GM19238 (cell line): Measurements from ENCODE around the gene PIK3R6.
A peak's percentile ranks its signal among the peaks of the same experiment; 100 is the strongest.
"Not testable (repeated sequence)": the region's sequence is repeated elsewhere in the genome, so short reads cannot be mapped to it uniquely, and the experiment has no call there.

ENCODE experiments used
- DNase-seq: peaks from one replicate; pipeline ENCODE4 v3.0.0; 2011; ENCODE audit warnings: low spot score; ENCODE audit not compliant: insufficient read length

Gene PIK3R6

DNA sequence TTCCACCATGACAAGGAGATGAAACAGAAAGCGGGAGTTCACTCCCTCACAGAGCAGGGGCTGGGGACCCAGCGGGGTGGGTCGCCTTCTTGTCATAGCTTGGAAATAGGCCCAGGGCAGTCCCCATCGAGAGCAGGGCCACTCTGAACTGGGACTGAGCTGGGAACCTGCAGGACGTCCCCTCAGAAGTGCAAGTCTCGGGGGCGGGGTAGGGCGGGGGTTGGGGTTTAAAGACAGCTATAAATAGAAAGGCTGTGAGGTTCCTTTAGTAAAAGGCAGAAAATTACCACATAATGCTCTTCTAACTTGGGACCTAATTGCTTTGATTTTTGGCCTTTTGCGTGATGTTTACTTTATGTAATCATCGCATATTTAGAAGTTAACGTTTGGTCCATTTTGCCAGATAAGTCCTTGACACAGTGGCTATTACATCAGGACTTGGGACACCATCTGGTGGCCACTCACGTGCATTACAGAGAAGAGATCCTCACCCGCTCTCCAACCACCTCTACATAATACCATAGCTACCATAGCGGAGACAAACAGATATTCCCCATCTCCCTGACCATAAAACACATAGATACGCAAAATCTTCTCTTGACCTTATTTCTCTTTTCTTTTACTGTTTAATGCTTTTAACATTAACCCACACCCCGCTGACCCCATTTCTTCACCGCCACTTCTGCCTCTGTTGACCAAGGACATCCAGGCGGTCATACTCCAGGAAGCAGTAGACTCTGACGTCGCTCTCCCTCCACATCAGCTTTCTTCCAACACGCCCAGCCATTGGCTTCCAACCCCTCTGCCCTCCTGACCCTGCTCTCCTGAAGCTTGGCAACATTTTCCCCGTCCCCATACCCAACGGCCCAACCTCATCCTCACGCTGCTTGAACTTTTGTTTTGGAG, 27.5 kb upstream of the PIK3R6 start:
- peak; percentile 59 for DNase-seq

DNA sequence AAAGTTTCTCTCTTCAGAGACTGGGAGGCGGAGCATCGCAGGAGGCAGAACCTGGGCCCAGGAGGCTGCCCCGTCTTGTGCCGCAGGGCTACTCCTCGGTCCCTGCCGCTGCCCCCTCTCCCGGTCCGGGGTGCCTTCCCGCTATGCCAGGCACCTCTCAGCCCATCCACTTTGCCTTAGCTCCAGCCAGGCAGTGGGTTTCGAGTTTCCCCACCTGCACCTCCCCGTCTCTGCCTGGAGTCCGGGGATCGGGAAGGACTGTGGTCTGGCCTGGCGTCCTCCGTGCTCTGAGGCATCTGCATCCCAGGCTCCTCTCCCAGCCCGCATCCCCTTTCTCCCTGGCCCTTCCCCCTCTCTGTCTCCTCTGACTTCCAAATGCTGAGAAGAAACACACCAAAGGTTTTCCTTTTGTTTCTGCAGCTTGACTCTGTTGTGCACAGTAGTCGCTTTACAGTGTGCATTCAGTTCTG, 26.8 kb upstream of the PIK3R6 start:
- DNase-seq, result no peak

DNA sequence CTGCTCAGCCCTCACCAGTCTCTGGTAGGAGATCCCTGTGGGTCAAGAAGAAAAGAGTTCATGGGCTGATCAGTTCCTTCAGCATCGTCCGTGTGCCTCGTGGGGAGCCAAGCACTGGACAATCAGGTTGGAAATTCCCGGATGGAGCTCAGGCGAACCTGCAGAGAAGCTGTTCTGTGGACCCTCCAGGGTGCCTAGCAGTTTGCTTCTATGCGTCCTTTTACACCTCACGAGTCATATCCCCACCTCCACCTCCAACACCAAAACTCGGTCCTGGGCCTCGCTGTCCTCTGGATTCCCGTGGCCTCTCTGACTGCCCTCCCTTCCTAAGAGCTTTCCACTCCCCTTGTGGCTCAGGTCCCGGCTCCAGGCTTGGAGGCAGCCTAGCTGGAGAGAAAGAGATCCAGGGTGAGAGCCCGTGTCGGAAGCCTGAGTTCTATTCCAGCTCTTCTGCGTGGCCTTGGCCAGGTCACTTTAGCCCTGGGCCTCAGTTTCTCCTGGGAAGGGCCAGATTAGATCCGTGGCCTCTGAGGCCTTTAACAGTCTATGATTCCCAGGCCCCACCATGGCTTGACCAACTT, 26.2 kb upstream of the PIK3R6 start:
- DNase-seq, result no peak

DNA sequence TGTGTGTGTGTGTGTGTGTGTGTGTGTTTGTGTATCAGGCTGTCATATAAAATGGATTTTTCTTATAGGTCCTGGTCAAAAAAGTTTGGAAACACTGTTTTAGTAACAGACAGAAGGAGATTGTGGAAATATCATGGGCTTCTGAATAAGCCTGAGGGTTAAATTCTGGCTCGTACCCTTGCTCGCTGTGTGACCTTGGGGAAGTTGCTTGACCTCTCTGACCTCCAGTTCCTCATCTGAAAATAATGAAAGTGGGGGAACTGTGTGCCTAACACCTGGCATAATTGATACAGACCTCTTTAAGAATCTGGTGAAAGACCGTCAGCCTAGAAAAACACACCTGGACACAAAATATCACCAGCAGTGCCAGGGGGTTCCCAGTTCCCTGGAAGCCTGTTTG, 25.6 kb upstream of the PIK3R6 start:
- DNase-seq, result no peak

DNA sequence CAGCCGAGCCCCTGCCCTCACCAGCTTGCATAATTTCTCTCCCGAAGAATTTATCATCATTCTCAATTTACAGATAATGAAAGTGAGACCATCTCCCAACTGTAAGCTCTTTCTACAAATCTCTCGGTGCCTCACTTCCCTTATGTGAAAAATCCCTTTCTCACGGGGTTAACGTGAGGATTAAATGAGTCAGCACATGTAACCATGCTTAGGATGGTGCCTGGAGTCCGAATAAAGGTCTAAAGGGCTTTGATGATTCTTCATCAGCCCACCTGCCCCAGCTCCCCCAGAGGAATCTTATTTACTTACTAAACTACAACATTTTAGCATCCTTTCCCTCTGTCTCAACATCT, 24.8 kb upstream of the PIK3R6 start:
- DNase-seq, result peak; percentile 54

DNA sequence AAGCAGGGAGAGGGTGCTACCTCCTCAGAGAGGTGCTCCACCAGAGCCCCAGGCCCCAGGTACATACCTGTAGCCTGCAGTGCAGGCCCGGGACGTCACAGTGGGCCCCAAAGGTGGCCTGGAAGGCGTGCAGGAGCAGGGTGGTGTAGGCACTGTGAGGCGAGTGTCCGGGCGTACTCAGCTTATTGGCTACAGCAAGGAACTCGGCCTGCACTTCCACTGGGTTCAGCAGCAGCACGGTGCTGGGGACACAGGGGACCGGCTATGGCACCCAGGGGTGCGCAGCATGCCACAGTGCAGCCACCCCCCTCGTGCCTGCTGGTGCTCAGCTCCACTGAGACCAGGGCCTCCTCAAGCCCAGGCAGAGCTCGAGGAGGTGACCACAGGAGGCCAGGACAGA, 23.2 kb upstream of the PIK3R6 start:
- no peak for DNase-seq

DNA sequence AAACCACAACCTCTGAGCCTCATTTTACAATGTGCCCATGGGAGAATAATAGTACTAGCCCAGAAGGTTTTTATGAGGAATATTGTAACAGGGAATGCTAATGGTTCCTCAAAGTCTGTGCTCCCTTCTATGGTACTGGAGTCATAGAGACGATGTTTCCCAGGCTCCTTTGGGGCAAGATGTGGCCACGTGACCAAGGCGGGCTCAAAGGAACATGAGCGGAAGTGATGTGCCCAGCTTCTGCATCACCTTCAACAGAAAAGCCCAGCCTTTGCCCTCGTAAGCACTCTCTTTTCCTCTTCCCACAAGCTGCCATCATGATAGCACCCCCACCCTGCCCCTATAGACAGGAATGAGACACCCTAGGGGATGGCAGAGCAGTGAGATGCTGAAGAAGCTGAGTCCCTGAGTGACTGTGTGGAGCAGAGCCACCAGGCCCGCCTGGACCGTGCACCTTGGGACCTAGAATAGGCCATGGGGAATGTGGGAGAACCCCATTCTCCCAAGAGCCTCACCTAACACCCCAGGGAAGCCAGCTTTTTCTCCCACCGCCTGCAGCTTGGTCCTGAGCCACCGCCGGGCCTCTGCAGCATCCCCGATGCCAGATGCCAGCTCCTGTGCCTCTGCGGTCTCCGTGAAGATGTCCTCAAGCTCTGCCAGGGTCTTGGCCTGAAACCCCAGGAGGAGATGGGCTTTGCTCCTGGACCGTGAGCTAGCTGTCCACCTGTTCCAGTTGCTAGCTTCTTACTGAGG, 22.2 kb upstream of the PIK3R6 start:
- DNase-seq, result no peak

DNA sequence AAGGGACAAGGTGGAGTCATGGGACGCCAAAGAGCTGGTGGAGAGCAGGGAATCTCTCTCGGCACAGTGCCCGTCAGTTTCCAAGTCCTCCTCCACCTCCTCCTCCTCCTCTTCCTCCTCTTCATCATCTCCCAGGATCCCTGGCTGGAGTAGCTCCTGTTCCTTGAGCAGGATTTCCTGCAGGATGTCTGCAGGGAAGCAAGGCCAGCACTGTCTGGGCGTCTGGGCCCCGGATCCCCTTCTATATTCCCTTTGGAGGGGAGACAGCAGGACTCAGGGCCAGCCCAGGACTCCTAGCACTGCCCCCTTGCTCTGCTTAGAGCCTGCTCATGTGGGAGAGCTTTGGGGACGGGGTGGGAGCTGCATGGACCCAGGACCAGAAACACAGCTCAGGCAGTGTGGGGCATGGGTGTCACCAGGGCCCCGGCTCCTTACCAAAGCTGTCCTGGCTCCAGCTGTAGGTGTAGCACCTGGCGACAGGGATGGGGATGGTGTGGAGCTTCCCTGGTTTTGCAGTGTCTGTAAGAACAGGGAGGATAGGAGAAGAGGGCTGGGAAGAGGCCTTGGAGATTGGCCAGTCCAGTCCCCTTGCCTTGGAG, 21.3 kb upstream of the PIK3R6 start:
- DNase-seq, result no peak

DNA sequence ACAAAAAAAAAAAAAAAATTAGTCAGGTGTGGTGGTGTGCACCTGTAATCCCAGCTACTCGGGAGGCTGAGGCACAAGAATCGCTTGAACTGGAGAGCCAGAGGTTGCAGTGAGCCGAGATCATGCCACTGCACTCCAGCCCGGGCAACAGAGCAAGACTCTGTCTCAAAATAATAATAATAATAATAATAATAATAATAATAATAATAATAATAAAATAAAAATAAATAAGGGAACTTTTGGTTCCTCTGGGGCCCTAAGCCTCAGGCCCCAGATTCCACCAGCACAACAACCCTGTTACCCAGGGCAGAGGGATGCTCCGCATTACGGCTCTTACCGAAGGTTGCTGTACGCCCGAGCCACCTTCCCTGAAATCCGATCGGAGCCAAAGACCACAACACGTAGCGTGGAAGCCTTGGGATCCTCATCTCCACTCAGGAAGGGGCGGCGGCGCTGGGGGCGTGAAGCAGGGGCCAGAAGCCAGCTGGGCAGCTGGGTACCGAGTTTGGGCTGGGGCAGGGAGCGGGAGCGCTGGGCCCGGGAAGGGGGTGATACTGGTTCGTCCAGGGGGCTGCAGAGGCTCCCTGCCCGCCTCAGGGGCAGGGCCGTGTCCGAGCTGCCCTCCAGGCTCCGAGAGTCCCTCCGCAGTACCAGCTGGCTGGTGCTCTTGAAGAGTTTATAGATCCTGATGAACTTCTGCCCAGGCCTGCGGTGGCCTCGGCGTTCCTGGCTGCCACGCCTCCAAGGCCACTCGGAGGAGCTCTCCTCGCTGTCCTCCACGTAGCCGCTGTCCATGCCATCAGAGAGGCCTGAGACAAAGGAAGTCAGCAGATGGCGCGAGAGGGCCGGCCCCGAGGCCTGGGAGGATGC, 20.6 kb upstream of the PIK3R6 start:
- DNase-seq, result no peak

DNA sequence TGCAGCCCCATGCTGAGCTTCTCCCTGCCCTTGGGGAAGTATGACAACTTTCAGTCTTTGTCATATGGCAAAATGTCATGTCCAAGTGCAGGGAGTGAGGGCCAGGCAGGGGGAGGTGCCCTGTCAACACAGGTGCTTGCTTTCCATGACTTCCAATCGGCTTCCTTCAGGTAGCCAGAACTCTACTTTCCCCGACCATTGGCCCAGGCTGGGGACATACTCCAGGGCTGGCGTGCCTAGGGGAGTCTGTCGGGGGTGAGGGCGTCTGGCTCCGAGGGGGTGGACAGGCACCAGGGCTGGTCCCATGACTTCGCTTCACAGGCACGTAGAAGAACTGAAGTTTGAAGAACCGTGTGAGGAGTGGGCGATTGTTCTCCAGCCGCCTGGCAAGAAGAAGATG, 19.8 kb upstream of the PIK3R6 start:
- no peak for DNase-seq

DNA sequence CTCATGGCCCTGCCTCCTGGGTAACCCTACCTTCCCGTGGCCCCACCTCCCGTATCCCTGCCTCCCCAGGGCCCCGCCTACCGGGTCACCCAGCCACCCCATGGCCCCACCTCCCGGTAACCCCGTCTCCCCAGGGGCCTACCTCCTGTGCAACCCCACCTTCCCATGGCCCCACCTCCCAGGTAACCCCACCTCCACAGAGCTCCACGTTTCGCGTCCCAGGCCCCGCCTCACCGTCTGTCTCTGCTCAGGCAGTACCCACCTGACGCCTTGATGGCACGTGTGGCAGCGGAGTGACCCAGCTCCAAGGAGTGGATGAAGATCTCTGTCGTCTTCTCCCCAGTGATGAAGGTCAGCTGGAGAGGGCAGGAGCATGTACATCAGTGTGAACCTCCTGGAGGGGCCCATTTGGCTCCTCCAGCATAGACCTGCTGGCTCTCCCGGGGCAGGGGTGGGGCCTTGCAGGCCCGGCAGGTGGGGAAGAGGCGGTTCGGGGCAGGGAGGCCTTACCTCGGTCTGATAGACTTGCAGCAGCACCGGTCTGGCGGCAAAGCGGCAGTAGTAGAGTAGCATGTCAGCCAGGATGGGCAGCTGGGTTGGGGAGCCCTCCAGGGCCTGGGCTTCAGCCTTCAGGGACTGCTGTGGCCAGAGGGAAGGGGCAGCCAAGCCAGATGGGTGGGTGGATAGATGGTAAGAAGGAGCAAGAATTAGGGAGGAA, 18.7 kb upstream of the PIK3R6 start:
- no peak for DNase-seq

DNA sequence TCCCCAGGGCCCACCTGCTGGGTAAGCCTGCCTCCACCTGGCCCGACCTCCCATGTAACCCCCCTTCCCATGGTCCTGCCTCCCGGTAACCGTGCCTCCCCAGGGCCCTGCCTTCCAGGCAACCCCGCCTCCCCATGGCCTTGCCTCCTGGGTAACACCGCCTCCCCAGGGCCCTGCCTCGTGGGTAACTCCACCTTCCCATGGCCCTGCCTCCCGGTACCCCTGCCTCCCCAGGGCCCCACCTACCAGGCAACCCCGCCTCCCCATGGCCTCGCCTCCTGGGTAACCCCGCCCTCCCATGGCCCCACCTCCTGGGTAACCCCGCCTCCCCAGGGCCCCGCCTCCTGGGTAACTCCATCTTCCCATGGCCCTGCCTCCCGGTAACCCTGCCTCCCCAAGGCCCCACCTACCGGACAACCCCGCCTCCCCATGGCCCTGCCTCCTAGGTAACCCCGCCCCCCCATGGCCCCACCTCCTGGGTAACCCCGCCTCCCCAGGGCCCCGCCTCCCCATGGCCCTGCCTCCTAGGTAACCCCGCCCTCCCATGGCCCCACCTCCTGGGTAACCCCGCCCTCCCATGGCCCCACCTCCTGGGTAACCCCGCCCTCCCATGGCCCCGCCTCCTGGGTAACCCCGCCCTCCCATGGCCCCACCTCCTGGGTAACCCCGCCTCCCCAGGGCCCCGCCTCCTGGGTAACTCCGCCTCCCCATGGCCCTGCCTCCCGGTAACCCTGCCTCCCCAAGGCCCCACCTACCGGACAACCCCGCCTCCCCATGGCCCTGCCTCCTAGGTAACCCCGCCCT, 17.9 kb upstream of the PIK3R6 start:
- not testable (repeated sequence) for DNase-seq

DNA sequence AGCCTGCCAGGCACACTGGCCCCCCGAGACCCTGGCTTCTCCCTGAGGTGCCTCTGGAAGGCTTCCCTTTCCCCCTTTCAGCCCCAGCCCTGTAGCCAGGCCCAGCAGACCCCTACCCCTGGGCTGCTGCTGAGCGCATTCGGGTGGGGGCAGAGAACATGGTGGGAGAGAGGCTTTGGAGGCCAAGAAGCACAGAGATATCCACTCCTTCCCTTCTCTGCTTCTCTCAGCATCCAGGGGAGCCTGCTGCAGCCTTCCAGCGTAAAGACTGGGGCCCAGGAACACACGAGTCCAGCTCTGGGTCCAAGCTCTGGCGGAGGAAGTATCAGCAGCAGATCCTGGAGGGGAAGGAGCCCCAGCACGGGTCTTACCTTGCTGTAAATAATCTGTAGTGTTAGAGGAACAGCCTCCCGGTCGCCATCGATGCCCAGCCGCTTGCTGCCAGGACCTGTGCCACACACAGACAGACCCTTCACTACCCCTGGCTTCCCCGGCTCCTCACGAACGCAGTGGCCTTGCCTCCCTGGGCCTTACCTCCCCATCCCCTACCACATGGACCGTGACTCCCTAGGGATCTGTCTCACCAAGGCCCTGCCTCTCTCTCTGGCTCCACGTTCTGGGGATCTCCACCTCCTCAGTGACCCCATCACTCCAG, 17.0 kb upstream of the PIK3R6 start:
- no peak for DNase-seq

DNA sequence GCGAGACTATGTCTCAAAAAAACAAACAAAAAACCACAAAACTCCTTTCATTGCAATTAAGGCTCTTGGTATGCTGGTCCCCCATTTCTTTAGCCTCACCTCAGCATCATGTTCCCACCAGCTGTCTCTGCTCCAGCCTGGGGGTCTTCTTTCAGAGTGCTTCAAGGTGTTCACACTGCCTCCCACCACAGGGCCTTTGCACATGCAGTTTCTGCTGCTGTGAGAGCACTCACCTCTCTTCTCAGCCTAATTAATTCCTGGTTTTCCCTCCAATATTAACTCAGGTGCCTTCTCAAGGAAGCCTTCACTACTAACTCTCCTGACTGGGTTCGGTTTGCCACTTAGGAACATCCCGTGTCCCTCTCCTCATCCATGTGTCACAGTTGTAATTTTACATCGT, 15.9 kb upstream of the PIK3R6 start:
- no peak for DNase-seq

DNA sequence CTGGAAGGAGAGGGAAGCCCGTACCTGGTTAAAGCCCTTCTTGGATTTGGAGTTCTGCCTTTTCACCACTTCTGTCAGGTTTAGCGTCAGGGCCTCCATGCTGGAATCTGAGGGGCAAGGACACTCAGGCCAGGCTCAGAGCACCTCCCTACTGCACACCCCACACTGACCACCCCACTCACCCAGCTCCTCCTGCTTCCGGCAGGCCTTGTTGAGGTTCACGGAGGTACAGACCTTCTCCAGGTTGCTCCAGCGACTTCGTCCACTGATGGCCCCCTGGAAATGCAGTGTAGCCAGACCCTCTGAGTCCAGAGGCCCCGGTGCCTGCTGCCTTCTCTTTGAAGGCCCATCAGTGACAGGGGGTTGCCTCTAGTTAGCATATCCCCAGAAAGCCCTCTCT, 14.1 kb upstream of the PIK3R6 start:
- DNase-seq, result no peak

DNA sequence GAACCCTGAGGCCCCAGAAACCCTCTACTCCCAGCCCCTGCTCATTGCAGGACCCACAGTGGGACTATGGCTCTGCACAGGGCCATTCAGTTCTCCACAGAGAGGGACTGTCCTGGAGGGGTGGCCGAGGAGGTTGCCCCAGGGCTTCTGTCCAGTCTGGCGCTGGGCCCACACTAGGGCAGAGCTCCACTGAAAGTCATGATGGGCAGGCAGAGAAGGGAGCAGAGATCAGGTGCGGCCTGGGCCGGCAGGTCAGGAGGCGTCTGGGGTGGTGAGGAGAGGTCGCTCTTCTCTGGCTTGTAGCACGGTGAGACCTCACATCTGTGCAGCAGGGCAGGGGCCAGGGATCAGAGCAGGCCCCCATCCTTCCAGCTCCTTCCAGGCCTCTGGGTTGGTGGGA, 13.0 kb upstream of the PIK3R6 start:
- DNase-seq, result no peak

DNA sequence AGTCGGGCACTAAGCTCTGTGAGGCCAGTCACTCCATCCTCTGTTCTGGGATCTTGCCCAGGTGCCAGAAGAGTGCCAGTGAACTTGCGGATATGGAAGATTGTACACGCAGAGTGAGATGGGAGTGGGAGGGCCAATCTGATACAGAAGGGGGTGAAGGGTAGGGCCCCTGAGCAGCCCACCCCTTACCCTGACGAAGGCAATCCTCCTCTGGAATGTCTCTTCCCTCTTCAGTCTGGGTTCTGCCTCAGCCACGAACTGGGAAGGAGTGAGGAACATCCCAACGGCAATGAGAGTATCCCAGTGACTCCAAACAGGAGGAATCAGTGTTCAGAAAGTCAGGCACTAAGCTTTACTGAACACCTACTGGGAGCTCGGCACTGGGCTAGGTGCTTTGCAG, 11.9 kb upstream of the PIK3R6 start:
- DNase-seq, result no peak

DNA sequence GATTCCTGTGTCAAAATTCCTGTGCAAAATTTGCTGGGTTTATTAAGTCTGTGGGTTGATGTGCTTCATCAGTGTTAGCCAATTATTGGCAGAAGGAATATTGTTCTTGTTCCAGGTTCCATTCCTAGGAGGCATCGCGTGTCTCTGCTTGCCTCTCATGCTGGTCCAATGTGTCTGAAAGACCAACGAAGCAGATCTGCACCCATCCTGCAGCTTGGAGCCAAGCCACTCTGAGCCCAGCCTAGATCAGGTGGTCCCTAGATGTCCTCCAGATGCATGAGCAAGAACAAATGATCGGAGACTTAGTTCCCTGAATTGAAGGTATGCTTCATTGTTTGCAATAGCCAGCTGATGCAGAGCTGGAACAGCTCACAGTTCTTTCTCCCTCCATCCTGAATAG, 10.5 kb upstream of the PIK3R6 start:
- DNase-seq, result no peak

DNA sequence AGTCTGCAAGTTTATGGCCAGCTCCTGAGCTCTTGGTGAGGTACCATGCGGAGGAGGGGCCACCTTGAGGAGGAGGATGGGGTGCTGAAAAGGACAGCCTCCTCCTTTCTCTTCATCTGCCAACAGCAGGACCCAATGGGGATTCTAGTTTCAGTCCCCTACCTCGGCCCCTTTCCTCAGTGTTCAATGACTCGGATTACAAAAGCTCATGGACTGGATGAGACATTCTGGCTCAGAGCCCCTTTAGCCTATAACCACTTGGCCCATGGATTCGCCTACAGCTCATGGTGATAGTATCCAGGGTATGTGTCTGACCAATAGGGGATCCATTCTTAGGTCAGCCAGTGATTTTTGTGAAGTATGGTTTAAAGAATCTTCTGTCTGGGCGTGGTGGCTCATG, 8.5 kb upstream of the PIK3R6 start:
- no peak for DNase-seq
